GM10266 (cell line): ENCODE measurements around the gene RFC5.

ENCODE experiments used
- DNase-seq: peaks from one replicate; pipeline ENCODE4 v3.0.0; 2012; ENCODE audit errors: extremely low spot score
- CTCF ChIP-seq: IDR thresholded peaks from 2 replicates; pipeline ENCODE4 v1.5.1; 2012; ENCODE audit warnings: mild to moderate bottlenecking, low read depth; ENCODE audit not compliant: control insufficient read depth, insufficient read depth; ENCODE audit errors: missing control alignments

RFC5 gene

DNA sequence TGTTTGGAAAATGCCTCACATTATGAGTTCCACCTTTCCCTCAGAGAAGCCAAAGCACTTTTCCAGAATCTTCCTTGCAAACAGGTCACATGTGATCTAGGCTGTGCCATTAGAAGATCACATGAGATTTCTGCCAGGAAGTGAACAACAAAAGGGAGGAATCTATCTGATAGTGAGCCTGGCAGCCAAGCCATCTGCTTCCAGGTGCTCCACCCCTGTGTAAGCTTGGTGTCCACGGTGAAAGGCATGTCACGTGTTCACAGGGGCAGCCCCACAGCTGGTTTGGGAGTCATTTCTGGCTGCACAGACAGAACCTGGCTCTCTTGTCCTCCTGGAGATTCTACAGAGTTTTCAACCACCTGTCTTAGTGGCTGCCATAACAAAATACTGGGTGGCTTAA lies 44.2 kb upstream of the RFC5 start:
- no peak for TF ChIP-seq CTCF

DNA sequence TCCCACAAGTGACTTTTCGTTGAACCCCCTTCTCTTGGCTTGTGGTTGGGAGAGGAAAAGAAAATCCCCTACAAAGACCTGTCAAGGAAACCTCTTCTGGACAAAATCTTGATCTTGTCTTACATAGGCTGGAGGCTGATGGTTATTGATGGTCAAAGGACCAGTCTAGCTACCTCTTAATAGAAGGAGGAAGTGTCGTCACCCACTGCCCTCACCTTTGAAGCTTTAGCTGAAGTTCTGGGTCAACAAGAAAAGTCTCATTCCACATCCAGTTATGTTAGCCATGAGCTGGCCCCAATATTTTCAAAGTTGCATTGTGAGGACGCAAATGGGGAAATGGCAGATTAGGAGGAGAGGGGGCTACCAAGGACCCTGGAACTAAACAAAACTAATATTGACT lies 41.5 kb upstream of the RFC5 start:
- TF ChIP-seq CTCF = no peak
- DNase-seq = no peak

More for the DNA sequence above, 44.2 kb upstream of the RFC5 start:
- DNase-seq = no peak

- no peak for TF ChIP-seq CTCF
- DNase-seq = no peak
Observed at GRCh38 chr12:117977373-117977772, 39.1 kb upstream of the RFC5 start.

DNA sequence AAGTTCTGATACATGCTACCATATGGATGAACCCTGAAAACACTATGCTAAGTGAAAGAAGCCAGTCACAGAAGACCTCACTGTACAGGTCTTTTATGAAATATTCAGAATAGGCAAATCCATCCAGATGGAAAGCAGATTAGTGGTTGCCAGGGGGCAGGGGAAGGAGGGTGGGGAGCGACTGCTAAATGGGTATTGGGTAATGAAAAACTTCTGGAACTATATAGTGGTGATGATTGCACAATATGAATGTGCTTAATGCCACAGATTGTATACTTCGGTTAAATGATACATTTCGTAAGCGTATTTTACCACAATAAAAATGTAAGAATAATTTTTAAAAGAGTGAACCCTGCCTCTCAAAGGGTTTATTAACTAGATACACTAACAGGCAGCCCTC lies 35.9 kb upstream of the RFC5 start:
- no peak for TF ChIP-seq CTCF
- DNase-seq = no peak

DNA sequence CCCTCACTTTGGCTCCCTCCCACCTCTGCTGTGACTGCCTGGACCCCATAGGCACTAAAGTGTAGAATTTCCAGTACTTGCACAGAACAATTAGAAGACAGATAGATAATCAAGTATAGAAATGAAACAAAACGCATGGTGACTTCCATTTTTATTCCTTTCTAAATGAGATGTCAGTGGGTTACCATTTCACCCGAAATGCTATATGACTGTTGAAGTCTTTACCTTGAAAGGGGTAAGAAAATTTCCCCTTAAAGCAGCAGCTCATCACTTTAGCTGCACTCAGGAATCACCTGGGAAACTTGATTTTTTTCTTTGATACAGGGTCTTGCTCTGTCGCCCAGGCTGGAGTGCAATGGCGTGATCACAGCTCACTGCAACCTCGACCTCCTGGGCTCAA lies 35.2 kb upstream of the RFC5 start:
- no peak for TF ChIP-seq CTCF

DNA sequence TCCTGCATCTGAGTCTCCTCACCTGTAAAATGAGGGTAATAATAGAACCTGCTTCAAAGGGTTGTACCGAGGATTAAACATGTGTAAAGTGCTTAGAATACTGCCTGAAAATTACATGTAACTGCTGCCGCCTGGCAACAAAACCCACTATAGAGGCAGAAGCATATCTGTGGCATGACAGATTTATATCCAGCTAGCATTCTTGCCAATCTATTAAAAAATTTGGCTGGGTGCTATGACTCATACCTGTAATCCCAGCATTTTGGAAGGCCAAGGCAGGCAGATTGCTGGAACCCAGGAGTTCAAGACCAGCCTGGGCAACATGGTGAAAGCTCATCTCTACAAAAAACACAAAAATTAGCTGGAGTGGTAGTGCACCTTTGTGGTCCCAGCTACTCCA lies 31.3 kb upstream of the RFC5 start:
- DNase-seq = no peak
- TF ChIP-seq CTCF = no peak

More for the DNA sequence above, 35.2 kb upstream of the RFC5 start:
- no peak for DNase-seq

DNA sequence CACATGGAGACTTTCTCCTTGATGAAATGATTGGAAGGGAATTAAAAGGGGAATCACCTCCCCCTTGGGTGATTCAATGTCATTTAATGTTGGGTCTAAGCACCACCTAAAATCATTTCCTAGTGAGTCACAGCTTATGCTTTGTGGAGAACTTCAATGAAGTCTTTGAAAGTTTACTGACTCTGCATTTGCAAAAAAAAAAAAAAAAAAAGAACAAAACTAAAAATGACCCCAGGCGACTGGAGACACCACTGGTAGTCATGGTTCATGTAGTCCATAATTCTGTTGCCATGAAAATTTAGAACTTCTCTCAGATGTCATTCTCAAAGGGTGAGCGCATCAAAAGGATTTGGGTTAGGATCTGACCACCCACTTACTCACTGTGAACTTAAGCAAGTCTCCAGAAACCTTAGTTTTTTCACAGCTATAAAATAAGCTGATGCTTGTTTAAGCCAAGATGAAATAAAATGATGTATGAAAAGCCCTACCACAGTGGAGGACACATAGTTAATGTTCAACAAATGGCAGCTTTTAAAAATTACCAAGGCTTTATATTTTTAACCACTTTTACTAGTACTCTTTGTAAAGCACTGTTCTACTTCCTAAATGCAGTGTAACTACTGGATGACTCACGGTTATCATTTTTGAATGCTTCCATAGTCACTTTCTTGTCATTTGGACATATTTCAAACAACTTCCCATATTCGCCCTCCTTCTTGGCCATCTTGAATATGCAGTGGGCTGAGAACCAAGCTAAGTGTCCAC lies 29.6 kb upstream of the RFC5 start:
- no peak for TF ChIP-seq CTCF
- DNase-seq = no peak
